ENCODE results near the gene TBC1D4.

Gene TBC1D4

DNA sequence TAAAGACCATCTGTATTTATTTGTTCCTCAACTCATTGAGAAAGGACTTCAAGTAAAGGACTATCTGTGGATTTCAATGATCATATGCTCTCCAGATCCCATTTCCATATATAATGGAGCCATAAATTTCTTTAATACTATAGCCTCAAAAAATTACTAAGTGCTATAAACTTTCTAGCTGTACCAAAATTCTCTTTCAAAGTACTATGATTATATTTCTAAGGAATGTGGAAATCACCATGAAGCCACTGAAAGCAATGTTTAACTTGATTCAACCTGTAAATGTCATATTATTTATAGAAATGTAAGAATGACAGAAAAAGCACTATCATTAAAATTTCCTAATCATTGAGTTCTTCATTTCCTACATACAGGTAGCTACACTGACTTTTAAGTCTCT lies 20.7 kb downstream of the TBC1D4 start:
- no peak overlapping the region for H3K27ac ChIP-seq (ENCODE audit: low read length)
- H3K79me2 ChIP-seq (ENCODE audit: low read length): no peaks in the 10 kb centered on the region
- no peak overlapping the region for H3K4me3 ChIP-seq (ENCODE audit: low read length)
- no peaks in the 10 kb centered on the region for H4K20me1 ChIP-seq (ENCODE audit: insufficient read depth, low read length)
- H3K4me1 ChIP-seq (ENCODE audit: low read length): peaks cover 9% of the 10 kb centered on the region
- H3K4me2 ChIP-seq (ENCODE audit: low read depth, low read length): no peak overlapping the region
- H3K27me3 ChIP-seq (replicated peaks; ENCODE audit: insufficient read depth, low read length): peaks cover 27% of the 10 kb centered on the region
- no peaks in the 10 kb centered on the region for H3K9me3 ChIP-seq (replicated peaks; ENCODE audit: insufficient read depth, low read length)
- no peak overlapping the region for H3K9ac ChIP-seq (ENCODE audit: low read length)
- peaks cover 11% of the 10 kb centered on the region for H3F3A ChIP-seq (ENCODE audit: insufficient read depth, low read length)
- no peaks in the 10 kb centered on the region for H3K36me3 ChIP-seq (replicated peaks; ENCODE audit: insufficient read depth, low read length)
- no peaks in the 10 kb centered on the region for H3K9me2 ChIP-seq (replicated peaks; ENCODE audit: insufficient read depth, low read length)
- TF ChIP-seq, protein P1, sequence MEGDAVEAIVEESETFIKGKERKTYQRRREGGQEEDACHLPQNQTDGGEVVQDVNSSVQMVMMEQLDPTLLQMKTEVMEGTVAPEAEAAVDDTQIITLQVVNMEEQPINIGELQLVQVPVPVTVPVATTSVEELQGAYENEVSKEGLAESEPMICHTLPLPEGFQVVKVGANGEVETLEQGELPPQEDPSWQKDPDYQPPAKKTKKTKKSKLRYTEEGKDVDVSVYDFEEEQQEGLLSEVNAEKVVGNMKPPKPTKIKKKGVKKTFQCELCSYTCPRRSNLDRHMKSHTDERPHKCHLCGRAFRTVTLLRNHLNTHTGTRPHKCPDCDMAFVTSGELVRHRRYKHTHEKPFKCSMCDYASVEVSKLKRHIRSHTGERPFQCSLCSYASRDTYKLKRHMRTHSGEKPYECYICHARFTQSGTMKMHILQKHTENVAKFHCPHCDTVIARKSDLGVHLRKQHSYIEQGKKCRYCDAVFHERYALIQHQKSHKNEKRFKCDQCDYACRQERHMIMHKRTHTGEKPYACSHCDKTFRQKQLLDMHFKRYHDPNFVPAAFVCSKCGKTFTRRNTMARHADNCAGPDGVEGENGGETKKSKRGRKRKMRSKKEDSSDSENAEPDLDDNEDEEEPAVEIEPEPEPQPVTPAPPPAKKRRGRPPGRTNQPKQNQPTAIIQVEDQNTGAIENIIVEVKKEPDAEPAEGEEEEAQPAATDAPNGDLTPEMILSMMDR (IDR thresholded peaks at IDR 0.05; ENCODE audit: low read length): no peak
- TF ChIP-seq EZH2 (optimal IDR thresholded peaks at IDR 0.05; ENCODE audit: low read depth, low read length): no peak
- no peak for TF ChIP-seq EZH2phosphoT487 (IDR thresholded peaks at IDR 0.05; ENCODE audit: low read length)
- no peak for DNase-seq
- H2AFZ ChIP-seq (ENCODE audit: low read length): no peak overlapping the region

DNA sequence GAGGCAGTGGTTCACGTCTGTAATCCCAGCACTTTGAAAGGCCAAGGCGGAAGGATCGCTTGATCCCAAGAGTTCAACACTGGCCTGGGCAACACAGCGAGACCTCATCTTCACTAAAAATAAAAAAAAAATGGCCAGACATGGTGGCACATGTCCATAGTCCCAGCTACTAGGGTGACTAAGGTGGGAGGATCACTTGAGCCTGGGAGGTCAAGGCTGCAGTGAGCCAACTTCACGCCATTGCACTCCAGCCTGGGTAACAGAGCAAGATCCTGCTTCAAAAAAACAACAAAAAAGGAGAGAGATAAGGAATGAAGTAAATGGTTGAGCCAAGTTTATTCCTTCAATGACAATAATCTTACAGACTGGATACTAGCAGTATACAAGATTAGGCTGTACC lies 21.3 kb downstream of the TBC1D4 start:
- Histone ChIP-seq H3K36me3 (replicated peaks; ENCODE audit: insufficient read depth, low read length) (no peaks in the 10 kb centered on the region), H4K20me1 (ENCODE audit: insufficient read depth, low read length) (no peaks in the 10 kb centered on the region), H3K4me1 (ENCODE audit: low read length) (peaks cover 9% of the 10 kb centered on the region), H3K79me2 (ENCODE audit: low read length) (no peaks in the 10 kb centered on the region), H3K9ac (ENCODE audit: low read length) (no peak overlapping the region), H3K27me3 (replicated peaks; ENCODE audit: insufficient read depth, low read length) (peaks cover 28% of the 10 kb centered on the region), H3K27ac (ENCODE audit: low read length) (no peak overlapping the region), H2AFZ (ENCODE audit: low read length) (no peak overlapping the region), H3K4me3 (ENCODE audit: low read length) (no peak overlapping the region), H3K9me2 (replicated peaks; ENCODE audit: insufficient read depth, low read length) (no peaks in the 10 kb centered on the region), H3K4me2 (ENCODE audit: low read depth, low read length) (no peak overlapping the region), H3F3A (ENCODE audit: insufficient read depth, low read length) (peaks cover 11% of the 10 kb centered on the region), H3K9me3 (replicated peaks; ENCODE audit: insufficient read depth, low read length) (no peaks in the 10 kb centered on the region)
- TF ChIP-seq EZH2phosphoT487 (IDR thresholded peaks at IDR 0.05; ENCODE audit: low read length): no peak
- no peak for TF ChIP-seq EZH2 (optimal IDR thresholded peaks at IDR 0.05; ENCODE audit: low read depth, low read length)
- TF ChIP-seq, protein P1 (IDR thresholded peaks at IDR 0.05; ENCODE audit: low read length): no peak
- no peak for DNase-seq

GRCh38 chr13:75458696-75459422 lies 23.1 kb downstream of the TBC1D4 start:
- H3K4me1 ChIP-seq (ENCODE audit: low read length): peaks cover 9% of the 10 kb centered on the region
- TF ChIP-seq EZH2 (optimal IDR thresholded peaks at IDR 0.05; ENCODE audit: low read depth, low read length) (no peak), EZH2phosphoT487 (IDR thresholded peaks at IDR 0.05; ENCODE audit: low read length) (no peak)
- TF ChIP-seq, protein P1 (IDR thresholded peaks at IDR 0.05; ENCODE audit: low read length): no peak
- H3K27me3 ChIP-seq (replicated peaks; ENCODE audit: insufficient read depth, low read length): peaks cover 28% of the 10 kb centered on the region
- H3K79me2 ChIP-seq (ENCODE audit: low read length): no peaks in the 10 kb centered on the region
- no peak overlapping the region for H3K9ac ChIP-seq (ENCODE audit: low read length)
- peak overlapping the region; percentile 51 for H3K4me2 ChIP-seq (ENCODE audit: low read depth, low read length)
- H3F3A ChIP-seq (ENCODE audit: insufficient read depth, low read length): peaks cover 11% of the 10 kb centered on the region
- H3K9me2 ChIP-seq (replicated peaks; ENCODE audit: insufficient read depth, low read length): no peaks in the 10 kb centered on the region
- H3K27ac ChIP-seq (ENCODE audit: low read length): no peak overlapping the region
- H3K36me3 ChIP-seq (replicated peaks; ENCODE audit: insufficient read depth, low read length): no peaks in the 10 kb centered on the region
- no peak overlapping the region; the same call in 1 of the 2 replicates for H3K4me3 ChIP-seq (ENCODE audit: low read length)
- peak; percentile 74 for DNase-seq
- H2AFZ ChIP-seq (ENCODE audit: low read length): no peak overlapping the region
- H4K20me1 ChIP-seq (ENCODE audit: insufficient read depth, low read length): no peaks in the 10 kb centered on the region
- no peaks in the 10 kb centered on the region for H3K9me3 ChIP-seq (replicated peaks; ENCODE audit: insufficient read depth, low read length)
